HG02981 (cell line): Measurements from ENCODE around the gene SLC4A1.

Experiments used
- ATAC-seq: cut with Tn5 transposase; IDR thresholded peaks from one replicate; pipeline ENCODE4 v1.9.1; 2021; ENCODE audit warnings: mild to moderate bottlenecking, moderate library complexity; ENCODE audit not compliant: unreplicated experiment

The SLC4A1 gene

GRCh38 chr17:44284024-44284400 lies 16.1 kb upstream of the SLC4A1 start:
- ATAC-seq, result no peak

GRCh38 chr17:44283344-44284023 lies 15.5 kb upstream of the SLC4A1 start:
- no peak for ATAC-seq

- ATAC-seq, result no peak
Measured at GRCh38 chr17:44282264-44282663, 14.3 kb upstream of the SLC4A1 start.

- ATAC-seq, result no peak
Measured at GRCh38 chr17:44281570-44281969, 13.6 kb upstream of the SLC4A1 start.

DNA sequence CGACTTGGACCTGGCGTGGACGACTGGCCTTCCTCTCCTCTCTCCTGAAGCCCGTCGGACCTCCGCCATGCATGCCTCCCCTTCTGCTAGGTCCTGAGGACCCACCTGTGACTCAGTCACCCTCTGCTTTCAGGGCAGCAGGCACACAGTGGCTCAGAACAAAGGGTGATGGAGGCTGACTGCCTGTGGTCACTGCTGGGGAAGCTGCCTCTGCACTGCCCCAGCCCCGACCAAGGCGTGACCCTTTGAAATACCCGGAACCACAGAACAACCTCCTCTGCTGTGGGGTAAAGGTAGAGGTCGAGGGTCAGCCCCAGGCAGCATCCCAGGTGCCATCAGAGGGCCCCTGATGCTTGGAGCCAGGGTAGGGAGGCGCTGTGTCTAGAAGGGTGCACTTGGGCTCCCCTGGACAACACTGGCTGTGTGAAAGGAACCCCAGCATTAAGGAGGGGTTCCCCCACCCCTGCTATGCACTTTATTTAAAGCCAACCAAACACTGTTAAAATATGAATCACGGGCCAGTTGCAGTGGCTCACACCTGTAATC lies 12.5 kb upstream of the SLC4A1 start:
- ATAC-seq, result no peak

DNA sequence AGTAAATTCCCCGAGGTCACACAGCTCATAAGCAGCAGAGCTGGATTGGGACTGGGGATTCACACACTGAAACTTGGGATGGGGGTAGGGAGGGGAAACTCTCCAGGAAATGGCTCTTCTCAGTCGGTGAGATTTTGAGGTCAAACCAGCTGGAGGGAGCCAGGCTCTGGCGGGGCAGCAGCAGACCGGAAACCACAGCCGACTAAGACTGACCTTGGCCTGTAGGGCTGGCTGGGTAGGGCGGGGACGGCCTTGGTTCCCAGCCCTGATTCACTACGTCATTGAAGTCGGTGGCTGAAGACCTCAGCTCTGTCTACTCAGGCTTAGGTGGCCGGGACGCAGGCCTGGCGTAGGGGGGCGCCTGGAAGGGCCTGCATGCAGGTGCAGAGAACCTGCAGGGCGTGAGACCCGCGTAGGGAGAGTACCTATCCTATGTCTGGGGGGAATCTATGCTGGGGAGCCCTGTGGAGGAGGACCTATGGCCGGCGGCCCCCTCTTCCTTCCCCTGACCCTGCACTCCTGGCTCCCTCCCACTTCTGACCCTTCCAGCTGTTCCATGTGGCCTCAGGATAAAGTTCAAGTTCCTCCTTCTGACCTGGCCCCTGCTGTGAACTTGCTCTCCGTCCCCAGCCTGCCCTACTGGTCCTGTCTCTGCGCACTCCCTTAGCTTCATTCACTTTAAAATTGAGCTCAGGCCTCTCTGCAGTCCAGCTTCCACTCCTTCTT lies 11.9 kb upstream of the SLC4A1 start:
- peak; percentile 83 for ATAC-seq

DNA sequence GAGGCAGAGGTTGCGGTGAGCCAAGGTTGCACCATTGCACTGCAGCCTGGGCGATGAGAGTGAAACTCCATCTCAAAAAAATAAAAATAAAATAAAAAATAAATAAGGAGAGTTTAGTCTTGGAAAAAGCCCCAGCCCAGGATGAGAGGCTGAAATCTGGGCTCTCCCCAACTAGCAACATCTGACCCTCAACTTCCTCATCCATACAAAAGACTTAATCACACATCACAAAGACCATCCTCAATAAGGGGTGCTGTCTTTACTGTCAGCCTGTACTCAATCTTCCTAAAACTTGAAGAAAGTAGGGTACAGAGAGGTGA lies 11.4 kb upstream of the SLC4A1 start:
- ATAC-seq, result no peak

DNA sequence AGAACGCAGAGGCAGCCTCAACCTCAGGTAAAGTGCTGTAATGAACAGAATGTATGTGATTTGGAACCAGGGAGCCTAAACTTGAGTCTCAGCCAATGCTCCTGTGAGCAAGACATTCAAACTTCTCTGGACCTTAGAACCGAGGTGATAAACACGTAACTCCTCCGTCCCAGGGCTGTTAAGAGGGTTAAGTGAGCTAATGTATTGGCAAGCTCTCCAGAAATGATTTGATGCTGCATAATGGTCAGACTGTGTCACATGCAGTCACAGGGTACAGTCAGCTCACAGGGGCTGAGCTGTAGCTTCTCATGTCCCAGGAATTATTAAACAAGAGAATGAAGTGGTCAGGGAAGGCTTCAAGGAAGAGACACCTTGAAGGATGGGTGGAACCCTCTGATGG lies 10.0 kb upstream of the SLC4A1 start:
- no peak for ATAC-seq

DNA sequence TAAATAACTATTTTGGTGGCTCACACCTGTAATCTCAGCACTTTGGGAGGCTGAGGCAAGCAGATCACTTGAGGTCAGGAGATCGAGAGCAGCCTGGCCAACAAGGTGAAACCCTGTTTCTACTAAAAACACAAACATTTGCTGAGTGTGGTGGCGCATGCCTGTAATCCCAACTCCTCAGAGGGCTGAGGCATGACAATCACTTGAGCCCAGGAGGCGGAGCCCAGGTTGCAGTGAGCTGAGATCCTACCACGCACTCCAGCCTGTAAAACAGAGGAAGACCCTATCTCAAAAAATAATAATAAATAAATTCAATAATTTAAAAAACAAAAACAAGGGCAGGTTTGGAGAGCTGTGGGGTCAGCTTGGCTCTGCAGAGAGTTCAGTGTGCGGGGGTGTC lies 5.7 kb upstream of the SLC4A1 start:
- no peak for ATAC-seq

DNA sequence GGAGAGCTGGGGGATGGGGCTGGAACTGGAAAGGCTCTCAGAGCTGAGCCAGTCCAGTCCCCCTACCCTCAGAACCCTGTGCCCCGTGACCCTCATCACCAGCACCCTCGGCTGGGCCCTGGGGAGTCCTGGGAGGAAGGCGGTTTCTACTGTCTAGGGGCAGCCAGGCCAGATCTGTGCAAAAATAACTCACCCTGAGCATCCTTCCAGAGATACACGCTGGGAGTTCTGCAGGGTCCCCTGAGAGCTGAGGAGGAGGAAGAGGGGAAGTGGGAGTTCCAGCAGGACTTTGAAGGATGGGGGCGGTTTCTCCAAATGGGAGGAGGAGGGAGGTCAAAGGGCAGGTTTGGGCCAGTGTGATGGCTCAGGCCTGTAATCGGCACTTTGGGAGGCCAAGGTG lies 5.0 kb upstream of the SLC4A1 start:
- ATAC-seq, result no peak

- ATAC-seq, result no peak
Measured at GRCh38 chr17:44272321-44272951, 4.5 kb upstream of the SLC4A1 start.

GRCh38 chr17:44269535-44270240 lies 1.8 kb upstream of the SLC4A1 start:
- ATAC-seq, result no peak

- no peak for ATAC-seq
Measured at GRCh38 chr17:44268709-44269534, 987 bp upstream of the SLC4A1 start.

- ATAC-seq, result no peak
Measured at GRCh38 chr17:44267165-44267455, 825 bp downstream of the SLC4A1 start.

DNA sequence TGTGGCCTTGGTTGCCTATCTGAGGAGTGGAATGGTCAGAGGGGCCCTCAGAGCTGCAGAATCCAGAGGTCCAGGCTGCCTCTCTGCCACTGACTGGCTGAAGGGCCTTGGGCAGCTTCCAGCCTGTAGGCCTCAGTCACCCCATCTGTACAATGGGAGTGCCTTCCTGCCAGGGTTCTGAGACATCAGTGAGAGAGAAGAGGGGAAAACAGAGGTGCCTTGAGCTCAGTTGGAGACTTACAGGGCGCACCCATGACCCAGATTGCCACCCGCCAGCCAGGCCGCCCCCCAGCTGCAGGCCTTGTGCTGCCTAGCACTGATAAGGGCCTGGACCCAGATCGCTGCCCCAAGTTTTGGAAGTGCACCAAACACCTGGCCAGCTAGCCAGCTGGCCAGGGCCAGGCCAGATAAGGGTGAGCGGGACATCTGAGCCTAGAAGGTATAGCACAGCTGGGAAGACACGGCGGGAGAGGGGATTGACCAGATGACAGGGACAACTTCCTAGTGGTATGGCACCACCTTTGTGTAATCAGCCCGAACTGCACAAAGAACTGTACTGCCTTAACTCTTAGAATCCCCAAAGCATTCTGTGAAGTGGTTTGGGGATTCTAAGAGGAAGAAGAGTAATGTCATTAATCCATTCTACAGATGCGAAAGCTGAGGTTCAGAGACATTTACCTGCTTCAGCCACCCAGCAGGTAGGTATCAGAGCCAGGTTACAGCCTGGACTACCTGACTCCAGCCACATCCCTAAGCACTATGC lies 1.4 kb downstream of the SLC4A1 start:
- ATAC-seq, result no peak

GRCh38 chr17:44263345-44263902 lies 4.5 kb downstream of the SLC4A1 start:
- ATAC-seq, result no peak

- ATAC-seq, result no peak
Measured at GRCh38 chr17:44262654-44263225, 5.2 kb downstream of the SLC4A1 start.

DNA sequence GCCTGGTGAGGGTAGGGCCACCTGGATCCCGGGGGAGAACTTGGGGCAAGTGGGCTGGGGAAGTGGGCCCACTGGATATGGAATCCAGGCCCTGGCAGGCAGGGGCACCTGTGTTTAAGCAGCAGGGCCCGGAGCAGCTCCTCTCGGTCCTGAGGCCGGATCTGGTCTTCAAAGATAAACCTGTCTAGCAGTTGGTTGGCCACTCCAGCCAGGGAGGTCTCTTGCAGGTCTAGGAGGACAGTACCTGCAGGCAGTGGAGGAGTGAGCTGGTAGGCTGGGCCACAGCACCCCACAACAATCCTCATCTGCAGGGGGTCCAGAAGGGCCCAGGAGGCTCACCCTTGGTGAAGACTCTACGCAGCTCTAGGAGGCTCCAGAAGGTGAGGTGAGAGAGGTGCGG lies 7.6 kb downstream of the SLC4A1 start:
- no peak for ATAC-seq

DNA sequence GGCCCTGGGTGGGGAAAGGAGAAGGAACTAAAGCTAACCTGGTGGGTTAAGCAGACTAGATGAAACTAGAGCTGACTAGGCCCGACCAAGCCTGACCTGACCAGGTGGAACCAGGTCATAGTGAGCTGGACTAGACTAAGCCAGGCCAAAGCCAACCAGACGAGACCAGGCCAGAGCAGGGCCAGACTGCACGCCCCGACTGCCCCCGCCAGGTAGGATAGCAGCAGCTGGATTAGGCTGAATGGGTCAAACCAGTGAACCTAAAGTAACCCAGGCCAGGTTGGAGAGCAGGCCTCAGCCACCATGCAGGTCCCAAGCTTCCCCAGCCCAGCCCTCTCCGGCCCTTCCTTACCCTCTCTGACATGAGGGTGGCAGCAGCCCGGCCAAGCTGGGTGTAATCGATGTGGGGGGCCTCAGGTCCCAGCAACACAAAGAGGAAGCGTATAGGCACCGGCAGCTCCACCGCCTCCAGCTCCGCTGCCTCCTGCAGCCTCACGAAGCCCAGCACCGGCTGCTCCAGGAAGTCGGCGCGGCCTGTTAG lies 9.1 kb downstream of the SLC4A1 start:
- no peak for ATAC-seq
